HG02870 (cell line): ENCODE data around the gene ARL13B.
"Not testable (repeated sequence)": the region's sequence is repeated elsewhere in the genome, so short reads cannot be mapped to it uniquely, and the experiment has no call there.

Experiments
- ATAC-seq: cut with Tn5 transposase; IDR thresholded peaks from one replicate; pipeline ENCODE4 v1.9.1; 2021; ENCODE audit warnings: mild to moderate bottlenecking, moderate library complexity; ENCODE audit not compliant: unreplicated experiment

The ARL13B gene

GRCh38 chr3:93979850-93980676 lies at the start of gene ARL13B:
ARL13B (plus strand) TSS chr3:93980155; CDS start chr3:93980424, 269 bp downstream.
- ATAC-seq: peak; percentile 100

GRCh38 chr3:93931597-93932229 lies 48.2 kb upstream of the ARL13B start:
- no peak for ATAC-seq

GRCh38 chr3:93934366-93935046 lies 45.4 kb upstream of the ARL13B start:
- no peak for ATAC-seq

- no peak for ATAC-seq
Observed at GRCh38 chr3:93936549-93936948, 43.4 kb upstream of the ARL13B start.

- ATAC-seq: not testable (repeated sequence)
Observed at GRCh38 chr3:93937485-93937884, 42.5 kb upstream of the ARL13B start.

- not testable (repeated sequence) for ATAC-seq
Observed at GRCh38 chr3:93949958-93950357, 30.0 kb upstream of the ARL13B start.

GRCh38 chr3:93961026-93961425 lies 18.9 kb upstream of the ARL13B start:
- ATAC-seq: no peak

- ATAC-seq: no peak
Observed at GRCh38 chr3:93961489-93961888, 18.5 kb upstream of the ARL13B start.

GRCh38 chr3:93962798-93963197 lies 17.2 kb upstream of the ARL13B start:
- ATAC-seq: no peak

- ATAC-seq: not testable (repeated sequence)
Observed at GRCh38 chr3:93965106-93965505, 14.8 kb upstream of the ARL13B start.

- no peak for ATAC-seq
Observed at GRCh38 chr3:93969443-93969842, 10.5 kb upstream of the ARL13B start.

- ATAC-seq: no peak
Observed at GRCh38 chr3:93969997-93970396, 10.0 kb upstream of the ARL13B start.

- peak; percentile 76 for ATAC-seq
Observed at GRCh38 chr3:93973131-93974126, 6.5 kb upstream of the ARL13B start, which contains the start of gene PROS1. PROS1 (minus strand) TSS chr3:93973896; CDS start chr3:93973749, 147 bp downstream.

GRCh38 chr3:93981649-93982048 lies 1.7 kb downstream of the ARL13B start:
- ATAC-seq: no peak

GRCh38 chr3:93983408-93983807 lies 3.5 kb downstream of the ARL13B start:
- ATAC-seq: no peak

- no peak for ATAC-seq
Observed at GRCh38 chr3:93984618-93985017, 4.7 kb downstream of the ARL13B start.

- no peak for ATAC-seq
Observed at GRCh38 chr3:93988283-93988682, 8.3 kb downstream of the ARL13B start.

GRCh38 chr3:93988764-93989163 lies 8.8 kb downstream of the ARL13B start:
- no peak for ATAC-seq

GRCh38 chr3:93989241-93989640 lies 9.3 kb downstream of the ARL13B start:
- no peak for ATAC-seq

- ATAC-seq: no peak
Observed at GRCh38 chr3:93991631-93992030, 11.7 kb downstream of the ARL13B start.
